HEK293 (cell line): ENCODE data around the gene PTPN20.
"Not testable (repeated sequence)": the region's sequence is repeated elsewhere in the genome, so short reads cannot be mapped to it uniquely, and the experiment has no call there.

Experiments used
- GFI1B ChIP-seq: fragments of 450-650 bp; formaldehyde crosslinking; IDR thresholded peaks from 2 replicates; pipeline ENCODE4 v1.5.1; 2016; ENCODE audit warnings: missing biosample characterization, missing genetic modification characterization
- MYNN ChIP-seq: fragments of 450-650 bp; formaldehyde crosslinking; IDR thresholded peaks from 2 replicates; pipeline ENCODE4 v1.5.1; 2016; ENCODE audit warnings: missing biosample characterization, missing genetic modification characterization, borderline replicate concordance
- ZFP41 ChIP-seq: fragments of 450-650 bp; formaldehyde crosslinking; IDR thresholded peaks from 2 replicates; pipeline ENCODE4 v1.5.1; 2016; ENCODE audit warnings: missing biosample characterization, missing genetic modification characterization, borderline replicate concordance
- ZNF433 ChIP-seq: fragments of 450-650 bp; formaldehyde crosslinking; IDR thresholded peaks from 2 replicates; pipeline ENCODE4 v1.5.1; 2016; ENCODE audit warnings: missing biosample characterization, missing genetic modification characterization, low read depth
- ZNF560 ChIP-seq: fragments of 450-650 bp; formaldehyde crosslinking; IDR thresholded peaks from 2 replicates; pipeline ENCODE4 v1.5.1; 2017; ENCODE audit warnings: missing biosample characterization, missing genetic modification characterization, borderline replicate concordance
- ZNF660 ChIP-seq: fragments of 450-650 bp; IDR thresholded peaks from 2 replicates; pipeline ENCODE4 v1.5.1; 2018; ENCODE audit warnings: missing biosample characterization, mild to moderate bottlenecking, missing genetic modification characterization
- ZNF670 ChIP-seq: fragments of 450-650 bp; formaldehyde crosslinking; IDR thresholded peaks from 2 replicates; pipeline ENCODE4 v1.5.1; 2016; ENCODE audit warnings: missing biosample characterization, missing genetic modification characterization, low read depth
- TF ChIP-seq, protein P1 (sequence below): fragments of 450-650 bp; formaldehyde crosslinking; conservative IDR thresholded peaks from 2 replicates; pipeline ENCODE4 v1.5.1; 2016; ENCODE audit warnings: low read depth, missing biosample characterization, missing genetic modification characterization
- TF ChIP-seq, protein P2 (sequence below): fragments of 450-650 bp; formaldehyde crosslinking; IDR thresholded peaks from 2 replicates; pipeline ENCODE4 v1.5.1; 2016; ENCODE audit warnings: missing biosample characterization, missing genetic modification characterization

DNA sequence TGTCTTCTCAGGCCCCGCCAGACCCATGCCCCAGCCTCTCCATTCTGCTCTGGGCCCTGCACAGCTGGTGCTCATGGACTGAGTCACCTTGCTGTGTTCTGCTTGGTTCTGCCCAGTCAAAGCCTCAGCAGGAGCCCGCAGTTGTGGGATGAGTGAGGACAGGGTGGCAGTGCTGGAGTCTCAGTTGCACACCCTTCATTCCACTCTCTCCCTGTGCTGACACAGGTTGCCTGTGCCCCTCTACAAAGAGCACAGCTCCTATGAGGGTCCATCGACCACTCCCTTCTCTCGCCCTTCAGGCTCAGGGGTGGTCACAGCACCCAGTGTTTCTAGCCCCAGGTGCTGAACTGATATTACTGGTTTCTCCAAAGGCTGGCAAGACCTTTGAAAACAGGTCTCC lies 39.6 kb upstream of the PTPN20 start:
- TF ChIP-seq, protein P1, sequence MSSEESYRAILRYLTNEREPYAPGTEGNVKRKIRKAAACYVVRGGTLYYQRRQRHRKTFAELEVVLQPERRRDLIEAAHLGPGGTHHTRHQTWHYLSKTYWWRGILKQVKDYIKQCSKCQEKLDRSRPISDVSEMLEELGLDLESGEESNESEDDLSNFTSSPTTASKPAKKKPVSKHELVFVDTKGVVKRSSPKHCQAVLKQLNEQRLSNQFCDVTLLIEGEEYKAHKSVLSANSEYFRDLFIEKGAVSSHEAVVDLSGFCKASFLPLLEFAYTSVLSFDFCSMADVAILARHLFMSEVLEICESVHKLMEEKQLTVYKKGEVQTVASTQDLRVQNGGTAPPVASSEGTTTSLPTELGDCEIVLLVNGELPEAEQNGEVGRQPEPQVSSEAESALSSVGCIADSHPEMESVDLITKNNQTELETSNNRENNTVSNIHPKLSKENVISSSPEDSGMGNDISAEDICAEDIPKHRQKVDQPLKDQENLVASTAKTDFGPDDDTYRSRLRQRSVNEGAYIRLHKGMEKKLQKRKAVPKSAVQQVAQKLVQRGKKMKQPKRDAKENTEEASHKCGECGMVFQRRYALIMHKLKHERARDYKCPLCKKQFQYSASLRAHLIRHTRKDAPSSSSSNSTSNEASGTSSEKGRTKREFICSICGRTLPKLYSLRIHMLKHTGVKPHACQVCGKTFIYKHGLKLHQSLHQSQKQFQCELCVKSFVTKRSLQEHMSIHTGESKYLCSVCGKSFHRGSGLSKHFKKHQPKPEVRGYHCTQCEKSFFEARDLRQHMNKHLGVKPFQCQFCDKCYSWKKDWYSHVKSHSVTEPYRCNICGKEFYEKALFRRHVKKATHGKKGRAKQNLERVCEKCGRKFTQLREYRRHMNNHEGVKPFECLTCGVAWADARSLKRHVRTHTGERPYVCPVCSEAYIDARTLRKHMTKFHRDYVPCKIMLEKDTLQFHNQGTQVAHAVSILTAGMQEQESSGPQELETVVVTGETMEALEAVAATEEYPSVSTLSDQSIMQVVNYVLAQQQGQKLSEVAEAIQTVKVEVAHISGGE (tag by site-specific recombination), result not testable (repeated sequence)
- TF ChIP-seq, protein P2, sequence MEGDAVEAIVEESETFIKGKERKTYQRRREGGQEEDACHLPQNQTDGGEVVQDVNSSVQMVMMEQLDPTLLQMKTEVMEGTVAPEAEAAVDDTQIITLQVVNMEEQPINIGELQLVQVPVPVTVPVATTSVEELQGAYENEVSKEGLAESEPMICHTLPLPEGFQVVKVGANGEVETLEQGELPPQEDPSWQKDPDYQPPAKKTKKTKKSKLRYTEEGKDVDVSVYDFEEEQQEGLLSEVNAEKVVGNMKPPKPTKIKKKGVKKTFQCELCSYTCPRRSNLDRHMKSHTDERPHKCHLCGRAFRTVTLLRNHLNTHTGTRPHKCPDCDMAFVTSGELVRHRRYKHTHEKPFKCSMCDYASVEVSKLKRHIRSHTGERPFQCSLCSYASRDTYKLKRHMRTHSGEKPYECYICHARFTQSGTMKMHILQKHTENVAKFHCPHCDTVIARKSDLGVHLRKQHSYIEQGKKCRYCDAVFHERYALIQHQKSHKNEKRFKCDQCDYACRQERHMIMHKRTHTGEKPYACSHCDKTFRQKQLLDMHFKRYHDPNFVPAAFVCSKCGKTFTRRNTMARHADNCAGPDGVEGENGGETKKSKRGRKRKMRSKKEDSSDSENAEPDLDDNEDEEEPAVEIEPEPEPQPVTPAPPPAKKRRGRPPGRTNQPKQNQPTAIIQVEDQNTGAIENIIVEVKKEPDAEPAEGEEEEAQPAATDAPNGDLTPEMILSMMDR (tag by site-specific recombination), result not testable (repeated sequence)
- not testable (repeated sequence) for TF ChIP-seq GFI1B (tag by site-specific recombination); ZNF560 (tag by site-specific recombination); ZFP41 (tag by site-specific recombination); ZNF433 (tag by site-specific recombination); MYNN; ZNF660 (tag by site-specific recombination); ZNF670 (tag by site-specific recombination)
